GM12874 (cell line): ENCODE results near the gene DCUN1D5.

ENCODE experiments used
- CTCF ChIP-seq: IDR thresholded peaks from 2 replicates; pipeline ENCODE4 v1.5.1; 2011; ENCODE audit warnings: low read depth, mild to moderate bottlenecking, control low read depth, low read length, moderate library complexity; ENCODE audit not compliant: insufficient read depth

The DCUN1D5 gene

GRCh38 chr11:103042161-103042560 is 49.8 kb downstream of the DCUN1D5 start:
- no peak for TF ChIP-seq CTCF

- peak; percentile 50; the same call in 1 of the 2 replicates for TF ChIP-seq CTCF
Observed at GRCh38 chr11:103035791-103036434, 56.0 kb downstream of the DCUN1D5 start.

GRCh38 chr11:103035216-103035615 is 56.7 kb downstream of the DCUN1D5 start:
- TF ChIP-seq CTCF: no peak

GRCh38 chr11:103031834-103032233 is 60.1 kb downstream of the DCUN1D5 start:
- no peak for TF ChIP-seq CTCF

GRCh38 chr11:103029401-103029800 is 62.6 kb downstream of the DCUN1D5 start:
- no peak for TF ChIP-seq CTCF

- no peak for TF ChIP-seq CTCF
Observed at GRCh38 chr11:103024086-103024485, 67.9 kb downstream of the DCUN1D5 start.

GRCh38 chr11:103016031-103016430 is 75.9 kb downstream of the DCUN1D5 start:
- no peak for TF ChIP-seq CTCF
